ENCODE data around the gene CHIC2.

Gene CHIC2

GRCh38 chr4:53961351-53961750 lies 103.1 kb downstream of the CHIC2 start:
- no peak for TF ChIP-seq CTCF (IDR thresholded peaks at IDR 0.05)

- no peak for TF ChIP-seq CTCF (IDR thresholded peaks at IDR 0.05)
Measured at GRCh38 chr4:53960843-53961242, 103.6 kb downstream of the CHIC2 start.

Data from LNCAP (cell line).